Measurements from ENCODE around the gene RASSF1.

- no peak for TF ChIP-seq EZH2 (IDR thresholded peaks at IDR 0.05; ENCODE audit: borderline replicate concordance, low read length)
- no peak for TF ChIP-seq CTCF (IDR thresholded peaks at IDR 0.05; ENCODE audit: low read length)
Observed at GRCh38 chr3:50325113-50325480, 15.5 kb downstream of the RASSF1 start.

Measured in OCI-LY1 (cell line).